ENCODE measurements around the gene TIAM1. TPM values are rescaled to one million over a fixed set of nuclear protein-coding genes. Genes with fewer than 3 reads are reported as not detected.

Gene TIAM1
- total RNA-seq, 1 donor from 2014 or later, result 8.4 TPM

GRCh38 chr21:31275901-31276300 is 68.2 kb downstream of the TIAM1 start:
- Histone ChIP-seq H3K27me3 (ENCODE audit: control insufficient read depth, insufficient read depth, low read length) (no peaks in the 10 kb centered on the region), H3K36me3 (ENCODE audit: control insufficient read depth, insufficient read depth, low read length) (no peaks in the 10 kb centered on the region), H3K4me3 (ENCODE audit: low read depth, low read length) (no peak overlapping the region)
- FAIRE-seq (no peak), DNase-seq (ENCODE audit: low read depth) (no peak)
- TF ChIP-seq, protein P1, sequence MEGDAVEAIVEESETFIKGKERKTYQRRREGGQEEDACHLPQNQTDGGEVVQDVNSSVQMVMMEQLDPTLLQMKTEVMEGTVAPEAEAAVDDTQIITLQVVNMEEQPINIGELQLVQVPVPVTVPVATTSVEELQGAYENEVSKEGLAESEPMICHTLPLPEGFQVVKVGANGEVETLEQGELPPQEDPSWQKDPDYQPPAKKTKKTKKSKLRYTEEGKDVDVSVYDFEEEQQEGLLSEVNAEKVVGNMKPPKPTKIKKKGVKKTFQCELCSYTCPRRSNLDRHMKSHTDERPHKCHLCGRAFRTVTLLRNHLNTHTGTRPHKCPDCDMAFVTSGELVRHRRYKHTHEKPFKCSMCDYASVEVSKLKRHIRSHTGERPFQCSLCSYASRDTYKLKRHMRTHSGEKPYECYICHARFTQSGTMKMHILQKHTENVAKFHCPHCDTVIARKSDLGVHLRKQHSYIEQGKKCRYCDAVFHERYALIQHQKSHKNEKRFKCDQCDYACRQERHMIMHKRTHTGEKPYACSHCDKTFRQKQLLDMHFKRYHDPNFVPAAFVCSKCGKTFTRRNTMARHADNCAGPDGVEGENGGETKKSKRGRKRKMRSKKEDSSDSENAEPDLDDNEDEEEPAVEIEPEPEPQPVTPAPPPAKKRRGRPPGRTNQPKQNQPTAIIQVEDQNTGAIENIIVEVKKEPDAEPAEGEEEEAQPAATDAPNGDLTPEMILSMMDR (IDR thresholded peaks at IDR 0.05; ENCODE audit: insufficient read depth, low read length, severe bottlenecking), result no peak

DNA sequence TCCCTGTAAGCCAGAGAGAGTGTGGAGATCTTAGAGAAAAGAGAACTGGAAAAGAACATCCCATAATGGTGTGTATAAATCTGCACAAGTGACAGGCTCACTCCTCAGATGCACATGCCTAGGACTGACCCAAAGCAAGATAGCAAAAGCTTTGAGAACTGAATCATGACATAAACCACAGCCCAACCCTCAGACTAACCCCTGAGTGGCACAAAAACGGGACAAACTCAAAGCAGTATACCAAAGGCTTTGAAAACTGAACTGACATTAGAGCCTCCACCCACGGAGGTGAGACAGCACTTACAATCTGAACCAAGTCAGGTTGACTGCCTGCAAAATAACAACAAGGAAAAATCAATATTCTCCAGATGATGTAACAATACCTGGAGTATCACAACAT is 70.8 kb downstream of the TIAM1 start:
- Histone ChIP-seq H3K36me3 (ENCODE audit: control insufficient read depth, insufficient read depth, low read length) (no peaks in the 10 kb centered on the region), H3K4me3 (ENCODE audit: low read depth, low read length) (no peak overlapping the region), H3K27me3 (ENCODE audit: control insufficient read depth, insufficient read depth, low read length) (no peaks in the 10 kb centered on the region)
- DNase-seq (ENCODE audit: low read depth) (peak; percentile 24), FAIRE-seq (no peak)
- TF ChIP-seq, protein P1 (IDR thresholded peaks at IDR 0.05; ENCODE audit: insufficient read depth, low read length, severe bottlenecking), result no peak

DNA sequence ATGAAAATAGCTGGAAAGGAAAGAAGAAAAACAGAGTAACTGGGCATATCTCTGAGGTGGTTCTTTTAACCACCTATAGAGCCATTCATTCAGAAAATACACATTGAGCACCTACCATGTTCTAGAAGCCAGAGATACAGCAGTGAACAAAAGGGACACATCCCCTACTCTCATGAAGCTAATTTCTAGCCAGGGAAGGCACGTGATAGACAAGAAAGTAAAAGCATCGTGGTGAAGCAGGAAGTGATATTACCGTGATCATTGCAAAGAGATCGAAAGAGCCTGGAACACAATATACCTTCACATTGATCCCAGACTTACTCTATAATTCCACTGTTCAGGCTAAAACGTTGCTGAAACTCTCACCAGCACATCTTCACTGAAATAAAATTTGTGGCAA is 76.0 kb downstream of the TIAM1 start:
- H3K4me3 ChIP-seq (ENCODE audit: low read depth, low read length), result no peak overlapping the region
- H3K36me3 ChIP-seq (ENCODE audit: control insufficient read depth, insufficient read depth, low read length), result peaks cover 1% of the 10 kb centered on the region
- H3K27me3 ChIP-seq (ENCODE audit: control insufficient read depth, insufficient read depth, low read length), result no peaks in the 10 kb centered on the region
- TF ChIP-seq, protein P1 (IDR thresholded peaks at IDR 0.05; ENCODE audit: insufficient read depth, low read length, severe bottlenecking), result no peak
- FAIRE-seq (no peak), DNase-seq (ENCODE audit: low read depth) (no peak)

DNA sequence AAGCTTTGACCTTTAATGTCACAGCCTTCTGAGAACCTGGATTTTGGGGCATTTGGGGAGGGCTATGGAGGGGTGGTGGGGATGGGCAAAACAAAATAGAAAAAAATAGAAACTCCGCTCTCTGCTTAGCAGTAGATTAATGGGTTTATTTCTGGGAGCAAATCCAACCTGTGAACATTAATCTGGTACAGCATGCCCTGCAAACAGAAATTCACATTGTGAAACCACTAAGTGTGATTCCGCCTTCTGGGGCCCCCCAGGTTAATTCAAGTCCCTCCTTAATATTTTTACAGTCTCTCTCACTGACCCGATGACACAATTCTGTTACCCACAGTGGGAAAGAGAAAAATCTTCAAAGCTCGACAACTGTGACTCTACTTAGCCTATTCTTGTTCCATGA is 76.4 kb downstream of the TIAM1 start:
- Histone ChIP-seq H3K36me3 (ENCODE audit: control insufficient read depth, insufficient read depth, low read length) (peaks cover 1% of the 10 kb centered on the region), H3K27me3 (ENCODE audit: control insufficient read depth, insufficient read depth, low read length) (no peaks in the 10 kb centered on the region), H3K4me3 (ENCODE audit: low read depth, low read length) (no peak overlapping the region)
- FAIRE-seq (no peak), DNase-seq (ENCODE audit: low read depth) (no peak)
- TF ChIP-seq, protein P1 (IDR thresholded peaks at IDR 0.05; ENCODE audit: insufficient read depth, low read length, severe bottlenecking), result no peak

GRCh38 chr21:31266241-31266640 is 77.8 kb downstream of the TIAM1 start:
- H3K36me3 ChIP-seq (ENCODE audit: control insufficient read depth, insufficient read depth, low read length), result peaks cover 1% of the 10 kb centered on the region
- TF ChIP-seq, protein P1 (IDR thresholded peaks at IDR 0.05; ENCODE audit: insufficient read depth, low read length, severe bottlenecking), result no peak
- DNase-seq (ENCODE audit: low read depth) (no peak), FAIRE-seq (no peak)
- no peaks in the 10 kb centered on the region for H3K27me3 ChIP-seq (ENCODE audit: control insufficient read depth, insufficient read depth, low read length)
- no peak overlapping the region for H3K4me3 ChIP-seq (ENCODE audit: low read depth, low read length)

GRCh38 chr21:31265366-31266013 is 78.6 kb downstream of the TIAM1 start:
- TF ChIP-seq, protein P1 (IDR thresholded peaks at IDR 0.05; ENCODE audit: insufficient read depth, low read length, severe bottlenecking), result no peak
- FAIRE-seq (peak; percentile 13), DNase-seq (ENCODE audit: low read depth) (no peak)
- no peak overlapping the region for H3K4me3 ChIP-seq (ENCODE audit: low read depth, low read length)
- peaks cover 1% of the 10 kb centered on the region for H3K36me3 ChIP-seq (ENCODE audit: control insufficient read depth, insufficient read depth, low read length)
- H3K27me3 ChIP-seq (ENCODE audit: control insufficient read depth, insufficient read depth, low read length), result no peaks in the 10 kb centered on the region

Data from bronchial epithelial cell (primary cell).